ENCODE data around the gene EXOC2.

DNA sequence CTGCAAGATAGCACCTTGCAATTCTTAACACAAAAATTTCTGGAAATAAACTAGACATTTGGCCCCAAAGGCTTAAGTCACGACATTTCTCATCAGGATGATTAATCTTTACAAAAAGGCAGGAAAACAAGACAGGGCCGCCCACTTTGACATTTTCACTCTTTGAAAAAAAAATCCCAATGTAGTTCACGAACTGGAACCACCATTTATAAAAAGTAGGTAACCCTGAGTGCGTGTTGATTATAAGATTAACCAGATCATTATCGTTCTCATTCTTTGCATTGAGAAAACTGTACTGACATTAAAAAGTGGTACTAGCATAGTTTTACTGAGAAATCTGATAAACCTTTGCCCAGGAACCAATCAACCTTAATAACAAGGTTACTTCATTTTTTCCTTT, 144.8 kb downstream of the EXOC2 start:
- TF ChIP-seq, protein P1, sequence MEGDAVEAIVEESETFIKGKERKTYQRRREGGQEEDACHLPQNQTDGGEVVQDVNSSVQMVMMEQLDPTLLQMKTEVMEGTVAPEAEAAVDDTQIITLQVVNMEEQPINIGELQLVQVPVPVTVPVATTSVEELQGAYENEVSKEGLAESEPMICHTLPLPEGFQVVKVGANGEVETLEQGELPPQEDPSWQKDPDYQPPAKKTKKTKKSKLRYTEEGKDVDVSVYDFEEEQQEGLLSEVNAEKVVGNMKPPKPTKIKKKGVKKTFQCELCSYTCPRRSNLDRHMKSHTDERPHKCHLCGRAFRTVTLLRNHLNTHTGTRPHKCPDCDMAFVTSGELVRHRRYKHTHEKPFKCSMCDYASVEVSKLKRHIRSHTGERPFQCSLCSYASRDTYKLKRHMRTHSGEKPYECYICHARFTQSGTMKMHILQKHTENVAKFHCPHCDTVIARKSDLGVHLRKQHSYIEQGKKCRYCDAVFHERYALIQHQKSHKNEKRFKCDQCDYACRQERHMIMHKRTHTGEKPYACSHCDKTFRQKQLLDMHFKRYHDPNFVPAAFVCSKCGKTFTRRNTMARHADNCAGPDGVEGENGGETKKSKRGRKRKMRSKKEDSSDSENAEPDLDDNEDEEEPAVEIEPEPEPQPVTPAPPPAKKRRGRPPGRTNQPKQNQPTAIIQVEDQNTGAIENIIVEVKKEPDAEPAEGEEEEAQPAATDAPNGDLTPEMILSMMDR (IDR thresholded peaks at IDR 0.05; ENCODE audit: low read depth, low read length, poor library complexity, severe bottlenecking) = no peak
- no peak for TF ChIP-seq EZH2phosphoT487 (IDR thresholded peaks at IDR 0.05; ENCODE audit: borderline replicate concordance, low read length)

Measured in DOHH2 (cell line).